Measurements from ENCODE around the gene BLID. TPM values are rescaled to one million over a fixed set of nuclear protein-coding genes. Genes with fewer than 3 reads are reported as not detected.

Gene BLID
- total RNA-seq, 2 donors from 2014 or later, result not detected

DNA sequence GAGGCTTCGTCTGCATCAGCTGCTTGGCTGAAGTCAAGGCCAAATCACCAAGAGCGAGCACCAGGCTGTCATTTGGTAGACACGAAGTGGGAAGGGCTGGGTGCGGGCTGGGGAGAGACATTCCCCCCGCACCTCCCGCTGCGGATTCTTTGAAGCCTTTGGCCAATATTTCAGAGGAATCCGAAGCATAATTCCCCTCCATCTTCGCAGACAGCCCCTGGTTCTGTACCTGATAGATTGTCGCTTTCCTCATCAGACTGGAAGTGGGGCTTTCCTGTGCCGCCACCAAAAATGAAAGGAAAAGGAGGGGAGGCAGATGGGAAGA lies 15.3 kb downstream of the BLID start:
- Histone ChIP-seq H3K27me3 (ENCODE audit: control insufficient read depth, insufficient read depth, low read length, poor library complexity, severe bottlenecking) (peaks cover 61% of the 10 kb centered on the region), H3K4me3 (ENCODE audit: low read length) (peak overlapping the region; percentile 12), H3K9ac (ENCODE audit: extremely low read depth, low read length, poor library complexity, severe bottlenecking) (no peak overlapping the region), H3K27ac (ENCODE audit: low read depth, low read length) (peak overlapping the region; percentile 72), H3K4me1 (ENCODE audit: control insufficient read depth, insufficient read depth, low read length) (no peaks in the 10 kb centered on the region), H3K9me3 (ENCODE audit: control insufficient read depth, low read length) (no peaks in the 10 kb centered on the region), H3K36me3 (ENCODE audit: control insufficient read depth, insufficient read depth, low read length) (no peaks in the 10 kb centered on the region)
- DNase-seq, result peak; percentile 69
- Mint-ChIP-seq H3K36me3 (ENCODE audit: low read depth) (no peaks in the 10 kb centered on the region), H3K4me1 (peaks cover 24% of the 10 kb centered on the region), H3K9me3 (no peaks in the 10 kb centered on the region), H3K4me3 (peak overlapping the region; percentile 47), H3K27ac (no peak overlapping the region), H3K27me3 (ENCODE audit: insufficient read depth) (peaks cover 31% of the 10 kb centered on the region)
- 21 to 24% methylated on average over 5 to 11 of the region's 11 CpGs for WGBS, 2 experiments (ENCODE audit: insufficient coverage in 1 of 2, insufficient read length in 1 of 2)
- TF ChIP-seq, protein P1, sequence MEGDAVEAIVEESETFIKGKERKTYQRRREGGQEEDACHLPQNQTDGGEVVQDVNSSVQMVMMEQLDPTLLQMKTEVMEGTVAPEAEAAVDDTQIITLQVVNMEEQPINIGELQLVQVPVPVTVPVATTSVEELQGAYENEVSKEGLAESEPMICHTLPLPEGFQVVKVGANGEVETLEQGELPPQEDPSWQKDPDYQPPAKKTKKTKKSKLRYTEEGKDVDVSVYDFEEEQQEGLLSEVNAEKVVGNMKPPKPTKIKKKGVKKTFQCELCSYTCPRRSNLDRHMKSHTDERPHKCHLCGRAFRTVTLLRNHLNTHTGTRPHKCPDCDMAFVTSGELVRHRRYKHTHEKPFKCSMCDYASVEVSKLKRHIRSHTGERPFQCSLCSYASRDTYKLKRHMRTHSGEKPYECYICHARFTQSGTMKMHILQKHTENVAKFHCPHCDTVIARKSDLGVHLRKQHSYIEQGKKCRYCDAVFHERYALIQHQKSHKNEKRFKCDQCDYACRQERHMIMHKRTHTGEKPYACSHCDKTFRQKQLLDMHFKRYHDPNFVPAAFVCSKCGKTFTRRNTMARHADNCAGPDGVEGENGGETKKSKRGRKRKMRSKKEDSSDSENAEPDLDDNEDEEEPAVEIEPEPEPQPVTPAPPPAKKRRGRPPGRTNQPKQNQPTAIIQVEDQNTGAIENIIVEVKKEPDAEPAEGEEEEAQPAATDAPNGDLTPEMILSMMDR (conservative IDR thresholded peaks at IDR 0.05), result no peak

DNA sequence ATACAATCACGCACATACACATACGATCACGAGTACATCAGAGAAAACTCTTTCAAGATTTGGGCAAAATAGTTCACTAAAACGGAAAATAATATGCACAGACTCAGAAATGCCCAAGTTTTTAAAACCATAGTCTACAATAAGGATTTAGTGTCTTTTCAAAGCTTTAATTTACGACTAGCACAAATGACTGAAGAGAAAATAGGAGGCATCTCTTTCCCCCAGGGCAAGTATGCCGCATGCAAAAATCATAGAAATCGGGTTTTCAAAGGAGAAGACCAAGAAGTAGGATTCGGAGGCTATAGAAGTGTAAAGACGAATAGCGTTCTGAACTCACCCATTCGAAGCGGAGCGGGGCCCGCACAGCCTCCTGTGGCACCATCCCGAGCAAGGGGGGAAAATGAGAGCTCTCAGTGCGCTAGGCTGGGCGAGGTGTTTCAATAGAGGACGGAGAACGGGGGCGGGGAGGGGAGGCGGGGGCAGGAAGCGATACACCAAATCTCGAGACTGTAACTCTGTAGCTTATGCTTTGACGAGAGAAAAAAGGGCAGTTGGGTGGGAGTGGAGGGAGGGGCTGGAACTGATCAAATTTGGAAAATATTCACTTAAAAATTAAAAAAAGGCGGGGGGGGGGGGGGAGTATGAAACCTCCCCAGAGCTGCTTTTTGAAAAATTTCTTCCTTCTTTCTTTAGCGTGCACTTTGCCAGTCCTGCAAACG lies 15.8 kb downstream of the BLID start:
- no peaks in the 10 kb centered on the region for H3K4me1 ChIP-seq (ENCODE audit: control insufficient read depth, insufficient read depth, low read length)
- Mint-ChIP-seq H3K9me3 (no peaks in the 10 kb centered on the region), H3K4me3 (peak overlapping the region; percentile 47), H3K27ac (no peak overlapping the region), H3K4me1 (peaks cover 23% of the 10 kb centered on the region), H3K36me3 (ENCODE audit: low read depth) (no peaks in the 10 kb centered on the region), H3K27me3 (ENCODE audit: insufficient read depth) (peaks cover 31% of the 10 kb centered on the region)
- H3K9me3 ChIP-seq (ENCODE audit: control insufficient read depth, low read length), result no peaks in the 10 kb centered on the region
- H3K27me3 ChIP-seq (ENCODE audit: control insufficient read depth, insufficient read depth, low read length, poor library complexity, severe bottlenecking), result peaks cover 61% of the 10 kb centered on the region
- TF ChIP-seq, protein P1 (conservative IDR thresholded peaks at IDR 0.05), result no peak
- peak overlapping the region; percentile 72 for H3K27ac ChIP-seq (ENCODE audit: low read depth, low read length)
- H3K4me3 ChIP-seq (ENCODE audit: low read length), result peak overlapping the region; percentile 57
- 12 to 23% methylated on average over 7 to 25 of the region's 27 CpGs for WGBS, 2 experiments (ENCODE audit: insufficient coverage in 1 of 2, insufficient read length in 1 of 2)
- H3K36me3 ChIP-seq (ENCODE audit: control insufficient read depth, insufficient read depth, low read length), result no peaks in the 10 kb centered on the region
- peak; percentile 75 for DNase-seq
- H3K9ac ChIP-seq (ENCODE audit: extremely low read depth, low read length, poor library complexity, severe bottlenecking), result no peak overlapping the region

DNA sequence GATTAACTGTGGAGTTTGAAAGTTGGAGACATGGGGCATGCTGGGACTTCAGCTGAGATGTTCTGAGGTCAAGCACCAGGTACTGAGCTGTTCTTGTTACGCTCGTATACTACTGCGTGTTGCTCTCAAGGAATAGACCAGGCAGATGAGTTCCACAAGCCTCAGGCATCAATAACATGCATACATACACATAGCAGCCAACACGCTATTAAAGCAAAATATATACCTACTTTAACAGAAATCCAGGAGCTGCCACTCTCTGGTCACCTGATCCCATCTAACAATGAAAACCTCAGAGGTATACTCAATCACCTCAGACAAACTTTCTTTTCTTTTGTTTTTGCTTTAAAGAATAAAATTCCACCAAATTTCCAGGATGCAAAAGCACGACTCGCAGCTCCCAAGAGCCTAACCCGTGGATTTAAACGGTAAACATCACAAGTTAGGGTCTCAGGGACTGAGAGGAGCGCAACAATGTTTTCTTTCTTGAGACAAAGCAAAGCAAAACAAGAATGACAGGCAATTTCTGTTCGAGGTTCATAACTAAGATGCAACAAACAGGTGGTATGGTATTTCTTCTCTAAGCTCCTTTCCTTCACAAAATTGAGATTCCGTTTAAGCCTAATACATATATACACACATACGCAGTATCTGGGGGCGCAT lies 16.5 kb downstream of the BLID start:
- H3K27me3 Mint-ChIP-seq (ENCODE audit: insufficient read depth), result peaks cover 31% of the 10 kb centered on the region
- no peak for DNase-seq
- peak overlapping the region; percentile 72 for H3K27ac ChIP-seq (ENCODE audit: low read depth, low read length)
- no peaks in the 10 kb centered on the region for H3K36me3 Mint-ChIP-seq (ENCODE audit: low read depth)
- no peaks in the 10 kb centered on the region for H3K9me3 ChIP-seq (ENCODE audit: control insufficient read depth, low read length)
- 56% methylated on average over 9 to 13 of the region's 13 CpGs for WGBS, 2 experiments (ENCODE audit: insufficient coverage in 1 of 2, insufficient read length in 1 of 2)
- H3K4me1 Mint-ChIP-seq, result peaks cover 23% of the 10 kb centered on the region
- peaks cover 61% of the 10 kb centered on the region for H3K27me3 ChIP-seq (ENCODE audit: control insufficient read depth, insufficient read depth, low read length, poor library complexity, severe bottlenecking)
- no peaks in the 10 kb centered on the region for H3K36me3 ChIP-seq (ENCODE audit: control insufficient read depth, insufficient read depth, low read length)
- no peaks in the 10 kb centered on the region for H3K4me1 ChIP-seq (ENCODE audit: control insufficient read depth, insufficient read depth, low read length)
- peak overlapping the region; percentile 57 for H3K4me3 ChIP-seq (ENCODE audit: low read length)
- H3K9me3 Mint-ChIP-seq, result no peaks in the 10 kb centered on the region
- H3K9ac ChIP-seq (ENCODE audit: extremely low read depth, low read length, poor library complexity, severe bottlenecking), result no peak overlapping the region
- peak overlapping the region; percentile 47 for H3K4me3 Mint-ChIP-seq
- TF ChIP-seq, protein P1 (conservative IDR thresholded peaks at IDR 0.05), result no peak
- H3K27ac Mint-ChIP-seq, result no peak overlapping the region

Measured in endodermal cell (in vitro differentiated cells).